ENCODE results near the gene SAP30L.

Gene SAP30L

GRCh38 chr5:154481584-154482381 lies 36.0 kb downstream of the SAP30L start:
- DNase-seq (ENCODE audit: low spot score): no peak

- DNase-seq (ENCODE audit: low spot score): no peak
These were observed 37.0 kb downstream of the SAP30L start for GRCh38 chr5:154482528-154483449.

DNA sequence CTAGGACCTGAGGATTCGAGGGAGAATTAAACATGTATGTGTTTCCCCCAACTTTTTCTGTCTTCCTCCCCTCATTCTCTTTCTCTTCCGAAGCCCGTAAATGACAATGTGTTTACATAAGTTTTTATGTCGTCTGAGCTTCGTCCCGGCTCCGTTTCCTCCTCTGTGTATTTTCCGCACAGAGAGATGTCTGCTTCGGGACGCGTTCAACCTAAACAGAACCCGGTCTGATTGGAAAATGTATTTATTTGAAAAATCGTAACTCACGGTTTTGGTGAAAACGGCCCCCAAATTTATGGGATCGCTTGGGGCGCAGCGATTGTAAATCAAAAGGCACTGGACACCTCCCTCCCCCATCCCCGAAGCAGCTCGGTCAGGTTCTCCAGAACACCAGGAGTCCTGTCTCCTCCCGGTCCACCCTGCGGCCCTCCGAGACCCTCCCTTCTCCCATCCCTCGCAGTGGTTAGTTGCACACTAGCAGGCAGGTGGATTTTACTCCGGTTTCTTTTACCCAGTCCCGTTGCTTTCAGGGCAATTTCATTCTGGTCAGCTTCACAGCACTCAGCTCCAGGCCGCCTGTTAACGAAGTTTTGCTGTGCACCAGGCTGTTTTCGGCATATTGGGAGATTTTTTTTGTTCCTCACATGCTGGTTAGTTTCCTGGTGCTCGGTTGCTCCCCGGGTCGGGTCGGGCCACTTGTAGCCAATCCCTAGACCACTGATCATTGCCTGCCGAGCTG lies 38.0 kb downstream of the SAP30L start:
- no peak for DNase-seq (ENCODE audit: low spot score)

GRCh38 chr5:154484393-154485095 lies 38.7 kb downstream of the SAP30L start:
- DNase-seq (ENCODE audit: low spot score): no peak

GRCh38 chr5:154485096-154485491 lies 39.3 kb downstream of the SAP30L start:
- DNase-seq (ENCODE audit: low spot score): no peak

DNA sequence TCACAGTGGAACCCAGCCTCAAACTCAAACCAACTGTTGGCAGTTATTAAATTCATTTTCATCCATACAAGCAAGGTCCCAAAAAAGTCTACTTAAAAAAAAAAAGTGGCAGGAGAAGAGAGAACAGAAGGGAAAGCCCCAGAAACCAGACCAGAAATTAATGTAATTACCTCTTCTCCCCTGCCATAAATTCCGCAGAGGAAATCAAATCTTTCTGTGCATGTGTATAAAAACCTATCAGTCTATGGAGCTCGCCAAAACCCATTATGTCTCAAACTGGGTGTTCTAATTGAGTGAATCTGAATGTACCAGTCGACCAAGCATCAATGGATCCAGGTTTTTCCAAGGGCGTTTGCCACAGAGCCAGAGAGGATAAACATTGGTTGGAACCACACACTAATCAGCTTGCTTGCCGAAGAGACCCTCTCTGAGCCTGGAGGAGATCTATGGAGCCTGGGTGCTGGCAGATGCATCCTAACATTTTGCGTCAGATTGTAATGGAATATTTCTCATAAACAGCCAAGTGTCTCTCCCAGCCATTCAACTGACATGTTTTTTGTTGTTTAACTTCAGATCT lies 40.1 kb downstream of the SAP30L start:
- DNase-seq (ENCODE audit: low spot score): no peak

DNA sequence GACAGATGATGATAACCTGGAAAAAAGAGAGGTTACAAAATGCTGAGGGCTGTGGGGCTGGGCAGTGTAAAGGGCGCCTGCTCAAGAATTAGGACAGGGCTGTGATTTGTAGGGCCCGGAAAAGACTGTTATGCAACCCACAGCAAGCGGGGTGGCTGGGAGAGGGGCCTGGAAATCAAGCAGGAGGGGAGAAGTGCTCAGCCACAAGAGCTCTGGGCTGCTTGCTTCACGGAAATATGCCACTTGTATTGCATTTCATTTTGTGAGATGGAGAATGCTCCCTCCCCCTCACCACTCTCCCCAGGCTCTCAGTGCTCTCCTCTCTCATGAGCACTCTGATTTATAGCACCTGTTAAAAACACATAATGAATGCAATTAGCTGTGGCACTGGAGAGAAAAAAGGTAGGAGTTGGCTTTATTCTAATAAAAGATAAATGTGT lies 40.6 kb downstream of the SAP30L start:
- DNase-seq (ENCODE audit: low spot score): no peak

- DNase-seq (ENCODE audit: low spot score): no peak
These were observed 41.7 kb downstream of the SAP30L start for GRCh38 chr5:154487541-154487940.

DNA sequence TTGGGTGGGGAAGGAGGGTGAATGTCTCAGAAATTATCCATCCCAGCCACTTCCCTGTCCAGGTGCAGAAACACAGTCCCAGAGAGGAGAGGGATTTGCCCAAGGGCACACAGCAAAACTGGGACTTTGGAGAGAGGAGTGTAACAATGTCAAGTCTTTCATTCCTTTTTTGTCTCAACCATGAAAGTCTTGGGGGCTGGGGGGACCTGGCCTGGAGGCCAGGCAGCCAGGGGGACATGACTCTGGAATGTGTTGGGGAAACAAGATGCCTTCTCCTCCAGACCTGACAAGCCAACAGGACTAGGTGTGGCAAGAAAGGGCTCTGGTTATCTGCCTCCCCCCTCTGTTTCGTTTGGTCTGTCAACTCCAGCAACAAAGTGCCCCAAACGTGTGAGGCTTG lies 46.1 kb downstream of the SAP30L start:
- no peak for DNase-seq (ENCODE audit: low spot score)

DNA sequence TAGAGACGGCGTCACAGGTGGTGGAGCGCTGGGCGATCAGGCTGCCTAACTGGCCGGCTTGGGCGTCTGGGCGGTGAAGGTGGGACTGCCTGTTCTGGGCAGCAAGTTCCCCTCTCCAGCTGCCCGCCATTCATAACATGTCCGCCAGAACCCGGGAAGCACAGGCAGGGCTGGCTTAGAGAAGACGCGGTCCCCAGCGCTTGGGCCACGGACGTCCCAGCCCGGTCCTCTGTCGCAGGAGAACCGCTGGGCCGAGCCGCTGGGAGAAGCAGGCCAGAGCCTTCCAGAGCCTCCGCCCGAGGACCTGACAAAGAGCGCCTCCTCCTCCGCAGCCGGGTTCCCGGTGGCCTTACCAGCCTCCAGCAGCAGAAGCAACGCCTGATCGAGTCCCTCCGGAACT lies 47.5 kb downstream of the SAP30L start:
- no peak for DNase-seq (ENCODE audit: low spot score)

- DNase-seq (ENCODE audit: low spot score): no peak
These were observed 48.2 kb downstream of the SAP30L start for GRCh38 chr5:154494036-154494435.

- no peak for DNase-seq (ENCODE audit: low spot score)
These were observed 52.8 kb downstream of the SAP30L start for GRCh38 chr5:154498591-154498990.

DNA sequence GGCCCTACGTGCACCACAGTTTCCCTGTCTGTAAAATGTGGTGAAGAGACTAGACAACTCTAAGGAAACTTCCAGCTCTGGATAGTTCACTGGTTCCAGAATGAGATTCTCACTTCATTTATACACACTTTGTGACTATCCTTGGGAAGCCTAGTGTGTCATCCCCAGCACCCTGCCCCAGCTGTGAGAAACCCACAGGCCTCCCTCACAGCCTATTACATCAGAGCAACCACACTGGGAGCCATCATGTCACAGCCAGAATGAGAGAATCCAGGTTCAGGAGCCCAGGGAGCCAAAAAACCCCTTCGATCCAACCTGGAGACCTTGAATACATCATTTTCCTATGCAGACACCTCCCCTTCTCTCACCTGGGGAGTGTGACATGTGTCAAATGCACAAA lies 53.2 kb downstream of the SAP30L start:
- no peak for DNase-seq (ENCODE audit: low spot score)

- no peak for DNase-seq (ENCODE audit: low spot score)
These were observed 55.8 kb downstream of the SAP30L start for GRCh38 chr5:154501566-154501965.

GRCh38 chr5:154502180-154502579 lies 56.4 kb downstream of the SAP30L start:
- DNase-seq (ENCODE audit: low spot score): no peak

DNA sequence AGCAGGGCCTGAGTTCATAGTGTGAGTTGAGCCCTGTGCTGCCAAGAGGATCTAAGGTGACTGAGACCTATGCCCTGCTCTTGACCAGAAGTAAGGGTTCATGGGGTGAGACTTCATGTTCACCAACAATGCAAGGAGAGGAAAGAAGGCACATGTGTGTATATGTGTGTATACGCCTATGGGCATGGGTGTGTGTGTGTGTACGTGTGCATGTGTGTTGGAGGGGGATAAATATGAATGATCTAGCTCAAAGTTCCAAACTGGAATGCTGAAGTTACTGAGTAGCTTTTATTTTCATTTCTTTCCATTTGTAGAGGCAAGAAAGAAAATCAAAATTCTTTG lies 57.9 kb downstream of the SAP30L start:
- DNase-seq (ENCODE audit: low spot score): no peak

GRCh38 chr5:154505567-154505966 lies 59.8 kb downstream of the SAP30L start:
- no peak for DNase-seq (ENCODE audit: low spot score)

- DNase-seq (ENCODE audit: low spot score): no peak
These were observed 60.4 kb downstream of the SAP30L start for GRCh38 chr5:154506049-154506715.

- DNase-seq (ENCODE audit: low spot score): no peak
These were observed 60.9 kb downstream of the SAP30L start for GRCh38 chr5:154506716-154507080.

DNA sequence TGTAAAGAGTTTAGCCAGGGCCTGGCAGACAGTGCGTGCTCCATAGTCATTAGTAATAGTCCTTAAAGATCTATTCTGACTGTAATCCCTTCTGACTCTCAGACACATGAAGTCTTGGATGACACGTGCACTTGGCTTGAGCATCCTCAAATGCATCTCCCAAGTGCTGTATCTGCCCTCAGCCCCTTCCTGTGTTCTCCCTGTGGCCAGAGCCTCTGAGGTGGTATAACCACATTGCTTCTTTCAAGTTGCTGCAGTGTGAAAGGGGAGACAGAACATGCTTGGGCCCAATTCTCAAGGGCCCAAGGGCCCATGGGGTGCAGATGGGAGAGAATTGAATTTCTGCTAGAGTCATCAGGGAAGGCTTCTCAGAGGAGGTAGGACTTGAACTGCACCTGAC lies 62.3 kb downstream of the SAP30L start:
- DNase-seq (ENCODE audit: low spot score): no peak

All from putamen (tissue), 1 donor.